GOT3 (cell line): ENCODE results near the gene ALKBH7.

Source experiments
- DNase-seq: peaks from one replicate; lab custom pipeline; 2025; ENCODE audit warnings: mixed read lengths; lab: John Stamatoyannopoulos, UW

The ALKBH7 gene

DNA sequence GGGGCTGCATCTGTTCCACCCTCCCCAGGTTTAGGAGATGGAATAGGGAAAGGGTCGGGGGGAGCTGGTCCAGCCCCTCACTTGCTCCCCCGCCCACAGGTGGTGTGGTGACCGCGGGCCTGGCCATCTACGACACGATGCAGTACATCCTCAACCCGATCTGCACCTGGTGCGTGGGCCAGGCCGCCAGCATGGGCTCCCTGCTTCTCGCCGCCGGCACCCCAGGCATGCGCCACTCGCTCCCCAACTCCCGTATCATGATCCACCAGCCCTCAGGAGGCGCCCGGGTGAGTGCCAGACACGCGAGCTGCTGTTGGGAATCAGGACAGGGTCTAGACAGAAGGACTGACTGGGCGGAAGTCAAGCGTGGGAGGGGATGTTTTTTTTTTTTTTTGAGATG lies 8.2 kb upstream of the ALKBH7 start:
- DNase-seq: no peak

DNA sequence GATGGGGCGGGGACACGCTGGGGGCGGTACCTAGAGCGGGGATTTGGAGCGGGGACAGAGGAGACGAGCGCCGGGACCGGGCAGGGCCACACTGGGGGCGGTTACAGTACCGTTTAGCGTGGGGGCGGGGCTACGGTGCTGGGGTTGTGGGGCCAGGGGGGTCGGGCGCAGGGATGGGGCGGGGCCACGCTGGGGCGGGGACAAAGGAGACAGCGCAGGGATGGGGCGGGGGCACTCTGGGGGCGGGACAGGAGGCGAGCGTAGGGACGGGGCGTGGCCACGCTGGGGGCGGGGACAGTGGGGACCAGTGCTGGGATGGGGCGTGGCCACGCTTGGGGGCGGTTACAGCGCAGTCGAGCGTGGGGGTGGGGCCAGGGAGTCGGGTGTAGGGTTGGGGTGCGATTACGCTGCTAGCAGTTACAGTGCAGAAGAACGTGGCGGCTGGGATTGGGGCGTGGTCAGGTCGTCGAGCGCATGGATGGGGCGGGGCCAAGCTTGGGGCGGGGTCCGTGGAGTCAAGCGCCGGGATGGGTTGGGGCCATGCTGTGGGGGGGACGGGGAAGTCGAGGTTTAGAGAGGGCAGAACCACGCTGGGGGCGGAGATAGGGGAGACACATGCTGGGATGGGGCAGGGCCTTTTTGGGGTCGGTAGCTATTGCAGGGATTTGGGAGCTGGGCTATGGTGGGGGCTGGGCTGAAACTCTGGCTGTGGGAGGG lies 660 bp downstream of the ALKBH7 start:
- peak; percentile 96 for DNase-seq

DNA sequence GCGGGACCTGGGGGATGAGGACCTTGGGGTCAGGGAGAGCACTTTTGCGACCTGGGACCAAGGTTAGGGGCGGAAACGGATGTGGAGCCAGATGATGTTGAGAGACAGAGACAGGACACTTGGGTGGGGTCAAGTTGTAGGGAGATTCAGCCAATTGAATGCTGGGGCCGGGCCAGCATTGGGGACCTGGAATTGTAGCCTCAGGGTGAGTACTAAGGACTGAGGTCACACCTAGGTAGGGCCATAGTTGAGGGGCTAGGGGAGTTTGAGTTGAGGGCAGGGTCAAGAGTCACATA lies 1.2 kb downstream of the ALKBH7 start:
- DNase-seq: no peak

GRCh38 chr19:6374161-6374709 lies 1.6 kb downstream of the ALKBH7 start:
- DNase-seq: no peak

GRCh38 chr19:6374711-6375410 lies 2.3 kb downstream of the ALKBH7 start:
- no peak for DNase-seq

- DNase-seq: no peak
These were observed 2.9 kb downstream of the ALKBH7 start, which contains the start of gene PSPN for GRCh38 chr19:6375411-6376010. Gene PSPN, minus strand, starts transcription at chr19:6375933. Its CDS starts 84 bp downstream, at chr19:6375849.

DNA sequence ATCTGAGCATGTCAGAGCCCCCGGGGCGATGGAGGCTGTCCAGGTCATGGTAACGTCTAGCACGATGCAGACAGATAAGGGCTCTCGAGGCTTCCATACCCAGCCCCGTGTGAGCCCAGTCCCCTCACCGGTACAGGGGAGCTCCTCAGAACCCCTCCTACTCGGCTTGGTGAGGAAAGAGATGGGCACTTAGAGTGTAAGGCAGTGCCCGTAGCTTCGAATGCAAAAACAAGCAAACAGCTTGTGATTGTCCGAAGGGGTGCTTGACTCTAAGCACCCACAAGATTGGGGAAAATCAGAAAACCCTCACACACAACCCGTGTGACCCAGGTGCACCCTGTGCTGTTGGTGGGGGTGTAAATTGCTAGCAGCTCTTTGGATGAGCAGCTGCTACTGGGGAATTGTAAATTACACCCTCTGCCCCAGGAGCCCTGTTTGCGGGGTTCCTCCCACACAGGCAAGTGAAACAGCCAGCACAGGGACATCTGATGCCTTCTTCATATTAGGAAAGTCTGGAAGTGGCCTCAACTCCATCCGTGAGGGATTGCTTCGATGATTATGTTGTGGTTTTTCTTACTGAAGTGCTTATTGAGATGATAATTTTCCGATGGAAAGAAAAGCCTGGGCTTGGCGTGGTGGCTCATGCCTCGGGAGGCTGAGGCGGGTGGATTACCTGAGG lies 4.1 kb downstream of the ALKBH7 start:
- DNase-seq: no peak

DNA sequence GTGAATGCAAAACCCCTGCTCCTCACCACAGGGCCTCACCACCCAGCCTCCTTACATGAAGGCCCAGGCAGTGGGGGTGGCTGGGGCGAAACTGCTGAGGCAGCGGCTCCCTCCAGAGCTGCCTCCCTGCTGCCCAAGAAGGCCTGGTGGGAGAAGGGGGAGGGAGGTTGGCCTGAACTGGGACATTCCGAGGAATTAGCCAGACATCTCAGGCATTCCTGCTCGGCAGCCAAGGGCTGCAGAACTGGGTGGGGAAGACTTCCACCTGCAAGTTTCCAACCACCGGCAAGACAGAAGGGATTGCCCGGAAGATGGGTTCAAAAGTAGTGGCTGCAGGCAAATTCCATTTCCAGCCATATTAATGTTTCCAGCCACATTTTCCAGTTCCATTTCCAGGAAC lies 5.4 kb downstream of the ALKBH7 start:
- DNase-seq: no peak

DNA sequence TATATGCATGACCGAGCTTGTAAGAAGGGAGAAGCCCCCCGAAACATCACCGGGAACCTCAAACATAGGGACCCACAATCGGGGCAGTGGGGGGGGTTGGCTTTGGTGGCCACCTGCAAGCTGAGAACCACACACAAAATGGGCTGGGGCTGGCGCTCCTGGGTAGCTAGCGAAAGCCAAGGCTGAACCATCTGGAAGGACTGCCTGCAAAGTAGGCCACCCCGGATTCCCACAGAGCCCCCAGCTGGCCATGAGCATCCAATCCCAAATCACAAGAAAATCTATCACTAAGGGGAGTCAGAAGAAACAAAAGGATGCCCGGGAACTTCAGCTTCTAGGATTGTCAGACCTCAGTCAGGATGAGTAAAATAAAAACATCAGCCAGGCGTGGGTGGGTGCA lies 5.9 kb downstream of the ALKBH7 start:
- DNase-seq: no peak

DNA sequence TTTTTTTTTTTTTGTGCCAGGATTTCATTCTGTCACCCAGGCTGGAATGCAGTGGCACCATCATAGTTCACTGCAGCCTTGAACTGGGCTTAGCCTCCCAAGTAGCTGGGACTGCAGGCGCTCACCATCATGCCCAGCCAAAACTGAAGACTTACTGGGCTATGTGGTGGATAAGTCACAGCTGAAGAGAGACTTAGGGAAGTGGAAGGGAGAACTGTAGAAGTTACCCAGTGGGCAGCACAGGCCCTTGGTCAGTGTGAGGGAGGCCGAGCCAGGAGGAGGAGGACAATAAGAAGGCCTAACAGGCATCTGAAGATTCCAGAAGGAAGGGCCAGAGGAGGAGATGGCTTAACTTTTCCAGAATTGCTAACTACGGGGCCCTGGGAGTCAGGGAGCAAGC lies 7.2 kb downstream of the ALKBH7 start:
- no peak for DNase-seq

DNA sequence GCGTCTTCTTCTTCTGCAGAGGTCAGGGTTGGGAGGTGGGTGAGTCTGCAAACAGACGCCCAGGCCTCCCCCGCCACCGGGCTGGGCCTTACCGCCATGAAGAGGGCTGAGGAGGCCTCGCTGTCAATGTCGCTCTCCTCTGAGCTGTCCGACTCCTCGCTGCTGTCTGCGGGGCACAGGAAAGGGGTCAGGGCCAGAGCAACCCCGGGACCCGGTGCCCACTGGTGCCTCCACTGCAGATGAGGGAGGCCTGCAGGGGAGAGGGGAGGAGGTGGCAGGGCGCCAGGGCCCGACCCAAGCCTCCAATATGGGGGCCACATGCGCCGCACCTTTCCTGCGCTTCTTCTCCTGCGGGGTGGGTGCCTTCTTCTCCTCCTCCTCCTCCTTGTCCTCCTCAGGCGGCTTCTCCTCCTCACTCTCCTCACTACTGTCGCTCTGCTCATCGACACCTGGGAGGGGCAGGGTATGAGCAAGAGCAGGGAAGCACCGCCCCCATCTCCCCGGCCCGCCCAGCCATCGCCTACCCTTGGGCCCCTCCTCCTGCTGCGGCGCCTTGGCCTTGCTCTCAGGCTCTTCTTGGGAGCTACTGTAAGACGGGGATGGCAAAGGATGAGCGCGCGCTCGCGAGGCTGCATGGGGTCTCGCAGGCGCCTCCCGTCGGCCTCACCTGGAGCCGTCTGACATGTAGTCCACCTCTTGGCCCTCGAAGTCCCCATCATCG lies 8.6 kb downstream of the ALKBH7 start:
- DNase-seq: no peak

- DNase-seq: no peak
These were observed 10.6 kb downstream of the ALKBH7 start for GRCh38 chr19:6383188-6383587.

DNA sequence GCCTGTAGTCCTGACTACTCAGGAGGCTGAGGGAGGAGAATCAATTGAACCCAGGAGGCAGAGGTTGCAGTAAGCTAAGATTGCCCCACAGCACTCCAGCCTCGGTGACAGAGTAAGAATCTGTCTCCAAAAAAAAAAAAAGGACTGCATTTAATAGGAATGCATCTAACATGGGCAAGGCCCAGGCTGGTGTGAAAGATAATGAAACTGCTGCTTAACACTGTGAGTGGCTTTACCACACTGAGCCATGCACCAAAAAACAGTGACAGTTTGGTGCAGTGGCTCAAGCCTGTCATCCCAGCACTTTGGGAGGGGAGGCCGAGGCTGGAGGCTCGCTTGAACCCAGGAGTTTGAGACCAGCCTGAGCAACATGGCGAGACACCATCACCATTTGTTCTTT lies 11.8 kb downstream of the ALKBH7 start:
- no peak for DNase-seq

DNA sequence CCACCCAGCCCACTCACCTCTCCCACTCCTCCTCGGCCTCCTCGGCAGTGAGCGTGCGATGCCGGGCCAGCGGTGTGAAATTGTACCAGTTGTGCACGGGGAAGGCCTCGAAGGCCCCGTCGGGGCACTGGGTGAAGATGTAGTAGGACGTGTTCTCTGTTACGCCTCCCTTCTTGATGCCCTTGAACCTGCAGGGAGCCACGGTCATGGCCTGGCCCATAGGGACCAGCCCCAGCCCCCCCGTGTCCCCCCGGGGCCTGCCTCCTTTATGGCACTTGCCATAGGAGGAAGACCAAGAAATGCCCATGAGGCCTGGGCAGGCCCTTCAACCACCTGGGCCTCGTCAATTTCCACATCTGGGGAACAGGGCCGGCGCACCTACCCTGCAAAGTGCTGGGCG lies 14.8 kb downstream of the ALKBH7 start:
- DNase-seq: no peak

DNA sequence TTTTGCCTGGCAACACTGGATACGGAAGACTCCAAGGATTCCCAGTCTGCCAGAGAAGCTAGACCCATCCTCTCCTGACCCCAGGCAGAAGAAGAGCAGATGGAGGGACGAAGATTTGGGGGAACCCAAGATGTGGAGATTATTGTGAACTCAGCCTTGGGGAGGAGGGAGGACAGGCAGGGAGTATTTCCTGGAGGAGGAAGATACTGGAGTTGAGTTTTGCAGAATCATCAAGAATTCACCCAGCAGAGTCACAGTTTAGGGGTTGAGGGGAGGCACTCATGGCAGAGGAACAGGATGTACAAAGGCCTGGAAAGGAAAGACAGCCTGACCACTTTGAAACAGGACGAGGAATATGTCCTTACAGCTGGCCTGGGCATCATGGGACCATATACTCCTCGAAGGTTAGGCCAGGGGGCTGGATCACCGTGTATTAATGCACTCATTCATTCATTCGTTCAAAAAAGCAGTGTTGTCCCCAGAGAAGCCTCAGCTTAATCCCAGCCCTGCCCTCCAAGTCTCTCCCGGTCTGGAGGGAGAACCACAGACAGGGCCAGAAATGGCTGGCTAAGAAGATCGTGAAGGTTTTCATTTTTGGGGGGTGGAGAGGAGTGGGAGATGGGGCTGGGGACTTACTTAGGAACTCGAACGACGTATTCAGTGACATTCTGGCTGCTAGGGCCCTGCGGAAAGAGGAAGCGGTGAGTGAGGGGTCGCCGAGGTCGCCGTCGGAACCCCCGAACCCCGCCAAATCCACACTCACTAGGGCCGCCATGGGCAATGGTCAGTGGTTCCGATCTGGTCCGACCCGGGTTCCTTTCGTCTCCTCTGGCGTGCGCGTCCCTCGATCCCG lies 19.9 kb downstream of the ALKBH7 start:
- DNase-seq: no peak

GRCh38 chr19:6393074-6393982 lies 20.7 kb downstream of the ALKBH7 start, which contains the start of gene GTF2F1:
Gene GTF2F1, minus strand, starts transcription at chr19:6393164. Its CDS starts 169 bp downstream, at chr19:6392995.
- peak; percentile 81 for DNase-seq

DNA sequence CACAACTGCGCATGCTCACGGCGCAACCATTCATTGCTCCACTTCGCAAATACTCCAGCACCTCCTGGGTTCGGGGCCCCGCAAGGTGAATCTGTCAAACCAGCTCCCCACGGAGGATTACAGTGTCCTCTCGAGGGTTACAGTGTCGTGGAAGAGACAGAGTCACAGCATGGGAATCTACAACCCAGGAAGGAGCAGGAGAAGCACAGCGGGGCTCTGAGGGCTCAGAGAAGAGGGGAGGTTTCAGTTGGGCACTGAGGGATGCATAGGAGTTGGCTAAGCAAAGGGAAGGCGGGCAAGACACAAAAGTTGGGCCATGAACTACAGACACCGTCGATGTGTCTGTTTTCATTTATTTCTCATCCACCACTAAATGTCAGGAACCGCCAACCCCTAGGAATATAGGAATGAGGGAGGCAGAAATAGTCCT lies 21.4 kb downstream of the ALKBH7 start:
- DNase-seq: no peak

DNA sequence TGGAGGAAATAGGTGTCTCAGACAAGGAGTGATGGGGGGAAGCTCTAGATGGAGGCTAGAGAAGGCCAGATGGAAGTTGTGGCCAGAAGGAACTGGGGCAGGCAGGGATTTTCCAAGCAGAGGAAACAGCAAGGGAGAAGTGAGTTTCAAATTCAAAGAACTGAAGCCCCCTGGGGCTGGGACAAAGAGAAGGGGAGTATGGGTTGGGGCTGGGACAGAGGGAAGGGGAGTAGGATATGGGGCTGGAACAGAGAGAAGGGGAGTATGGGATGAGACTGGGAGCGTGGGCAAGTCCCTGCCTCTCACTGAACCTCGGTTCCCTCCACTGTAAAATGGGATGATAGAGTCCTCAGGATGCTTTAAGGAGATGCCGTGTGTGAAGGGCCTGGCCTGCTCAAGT lies 22.2 kb downstream of the ALKBH7 start:
- DNase-seq: no peak

GRCh38 chr19:6396305-6396704 lies 23.7 kb downstream of the ALKBH7 start:
- no peak for DNase-seq
